C1 segment of cervical spinal cord (tissue), 14 donors: ENCODE results near the gene PCGF5.
A peak's percentile ranks its signal among the peaks of the same experiment; 100 is the strongest.
"Not testable (repeated sequence)": the region's sequence is repeated elsewhere in the genome, so short reads cannot be mapped to it uniquely, and the experiment has no call there.

ENCODE experiments used
- DNase-seq, 14 donors: peaks; one replicate each; lab custom pipeline; 2025; lab: John Stamatoyannopoulos, UW

Gene PCGF5

GRCh38 chr10:91220194-91220953 lies at the start of gene PCGF5:
Gene PCGF5 (plus strand): TSS chr10:91220663. CDS start chr10:91222872, 2,209 bp downstream.
- DNase-seq, result peak in 13 of 14 donors; percentile 30 to 89 (median 77)

DNA sequence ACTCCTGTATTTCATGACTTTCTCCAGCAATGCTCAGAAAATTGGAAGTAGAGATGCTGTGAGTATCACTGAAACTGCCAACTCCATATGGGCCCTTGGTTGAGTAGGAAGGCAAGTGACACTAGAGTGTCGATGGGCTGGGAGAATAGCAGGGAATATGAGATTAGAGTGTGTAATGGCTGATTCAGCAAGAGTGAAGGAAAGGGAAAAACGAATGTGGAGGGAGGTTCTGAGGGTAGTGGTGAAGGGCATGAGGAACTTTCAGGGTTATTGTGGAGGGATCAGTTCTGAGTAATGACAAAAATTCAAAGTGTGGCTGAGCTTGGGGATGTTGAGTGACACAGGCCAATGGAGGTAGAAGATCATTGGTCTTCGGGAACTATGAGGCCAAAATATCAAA lies 49.0 kb upstream of the PCGF5 start:
- no peak for DNase-seq

DNA sequence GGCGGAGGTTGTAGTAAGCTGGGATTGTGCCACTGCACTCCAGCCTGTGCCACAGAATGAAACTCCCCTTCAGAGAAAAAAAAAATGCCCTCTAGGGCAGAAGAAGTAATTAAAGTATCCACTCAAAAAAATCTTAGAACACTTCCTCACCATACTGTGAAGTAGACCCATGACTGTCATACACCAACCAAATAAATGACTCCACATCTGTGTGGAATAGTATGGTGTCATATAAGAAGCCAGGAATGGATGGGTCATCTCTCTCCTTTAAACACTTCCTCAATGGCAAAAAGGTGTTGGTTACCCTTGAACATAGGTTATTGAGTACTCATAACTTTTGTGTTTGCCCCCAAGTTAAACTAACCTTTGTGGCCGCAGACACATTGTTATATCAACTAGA lies 48.1 kb upstream of the PCGF5 start:
- no peak for DNase-seq

GRCh38 chr10:91185239-91185875 lies 35.1 kb upstream of the PCGF5 start:
- no peak for DNase-seq

DNA sequence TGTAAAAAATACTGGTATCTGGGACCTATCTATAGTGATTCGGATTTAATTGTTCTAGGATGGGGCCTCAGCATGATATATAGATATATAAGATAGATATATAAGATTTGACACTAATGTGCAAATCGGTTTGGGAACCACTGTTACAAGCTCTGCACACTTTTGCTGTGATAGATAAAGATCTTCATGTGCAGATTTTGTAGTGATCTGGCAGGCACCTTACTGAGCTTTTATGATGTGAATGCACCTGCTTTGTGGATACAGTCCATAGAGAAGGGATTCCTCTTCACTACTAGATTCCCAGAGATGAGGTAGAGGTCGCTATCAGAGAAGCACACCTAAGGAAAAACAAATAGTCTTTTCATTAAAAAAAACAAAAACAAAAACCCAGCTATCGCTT lies 33.3 kb upstream of the PCGF5 start:
- no peak for DNase-seq

- DNase-seq, result not testable (repeated sequence)
Measured at GRCh38 chr10:91188010-91188409, 32.5 kb upstream of the PCGF5 start.

- no peak for DNase-seq
Measured at GRCh38 chr10:91188889-91189288, 31.6 kb upstream of the PCGF5 start.

- DNase-seq, result no peak
Measured at GRCh38 chr10:91190388-91190870, 30.0 kb upstream of the PCGF5 start.

DNA sequence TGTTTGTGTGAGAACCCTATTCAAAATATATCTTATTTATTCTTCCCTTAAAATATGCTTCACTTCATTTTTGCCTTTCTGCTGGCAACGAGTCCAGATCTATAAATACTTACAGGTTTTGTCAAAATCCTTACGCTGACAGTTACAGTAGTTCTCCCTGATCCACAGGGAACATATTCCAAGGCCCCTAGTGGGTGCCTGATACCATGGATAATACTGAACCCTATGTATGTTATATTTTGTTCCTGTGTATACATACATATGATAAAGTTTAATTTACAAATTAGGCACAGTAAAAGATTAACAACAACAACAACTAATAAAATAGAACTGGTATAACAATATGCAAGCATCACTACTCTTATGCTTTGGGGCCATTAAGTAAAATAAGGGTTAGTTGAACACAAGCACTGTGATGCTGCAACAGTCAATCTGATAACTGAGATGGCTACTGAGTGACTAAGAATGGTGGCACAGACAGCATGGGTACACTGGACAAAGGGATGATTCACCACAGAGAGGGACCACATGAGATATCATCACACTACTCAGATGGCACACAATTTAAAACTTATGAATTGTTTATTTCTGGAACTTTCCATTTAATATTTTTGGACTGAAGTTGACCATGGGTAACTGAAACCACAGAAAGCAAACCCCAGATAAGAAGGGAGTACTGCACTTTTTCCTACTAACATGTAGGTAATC lies 29.4 kb upstream of the PCGF5 start:
- DNase-seq, result peak in 1 of 14 donors; percentile 19

- DNase-seq, result no peak
Measured at GRCh38 chr10:91191584-91191919, 28.9 kb upstream of the PCGF5 start.

DNA sequence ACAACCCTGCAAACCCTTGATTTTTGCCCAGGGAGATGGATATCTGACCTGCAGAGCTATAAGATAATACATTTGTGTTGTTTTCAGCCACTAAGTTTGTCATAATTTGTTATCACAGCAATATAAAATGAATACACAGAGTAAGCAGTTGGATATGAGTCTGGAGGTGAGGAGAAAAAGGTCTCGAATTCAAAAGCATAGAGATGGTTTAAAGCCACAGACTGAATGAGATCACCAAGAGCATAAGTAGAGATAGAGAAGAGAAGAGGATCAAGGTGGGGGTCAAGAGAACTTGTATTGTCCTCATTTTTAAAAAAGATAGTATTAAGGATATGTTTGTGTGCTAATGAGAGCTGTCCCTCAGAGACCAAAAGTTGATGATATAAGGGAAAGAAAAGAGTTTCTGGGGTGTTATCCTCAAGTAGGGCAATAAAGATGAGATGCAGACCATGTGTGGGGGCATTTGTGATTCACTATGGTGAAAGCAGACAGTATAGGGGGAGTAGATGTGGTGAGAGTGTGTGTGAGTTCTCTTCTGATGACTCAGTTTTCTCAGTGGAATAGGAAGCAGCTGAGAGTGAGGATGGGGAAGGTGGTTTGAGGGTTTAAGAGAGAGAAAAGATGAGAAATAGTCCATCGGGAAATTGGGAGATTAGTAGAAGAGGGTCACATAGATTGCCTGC lies 25.8 kb upstream of the PCGF5 start:
- no peak for DNase-seq

- no peak for DNase-seq
Measured at GRCh38 chr10:91196268-91197048, 24.0 kb upstream of the PCGF5 start.

- peak in 1 of 14 donors; percentile 22 for DNase-seq
Measured at GRCh38 chr10:91197127-91197526, 23.3 kb upstream of the PCGF5 start.

GRCh38 chr10:91198781-91199180 lies 21.7 kb upstream of the PCGF5 start:
- DNase-seq, result peak in 1 of 14 donors; percentile 12

DNA sequence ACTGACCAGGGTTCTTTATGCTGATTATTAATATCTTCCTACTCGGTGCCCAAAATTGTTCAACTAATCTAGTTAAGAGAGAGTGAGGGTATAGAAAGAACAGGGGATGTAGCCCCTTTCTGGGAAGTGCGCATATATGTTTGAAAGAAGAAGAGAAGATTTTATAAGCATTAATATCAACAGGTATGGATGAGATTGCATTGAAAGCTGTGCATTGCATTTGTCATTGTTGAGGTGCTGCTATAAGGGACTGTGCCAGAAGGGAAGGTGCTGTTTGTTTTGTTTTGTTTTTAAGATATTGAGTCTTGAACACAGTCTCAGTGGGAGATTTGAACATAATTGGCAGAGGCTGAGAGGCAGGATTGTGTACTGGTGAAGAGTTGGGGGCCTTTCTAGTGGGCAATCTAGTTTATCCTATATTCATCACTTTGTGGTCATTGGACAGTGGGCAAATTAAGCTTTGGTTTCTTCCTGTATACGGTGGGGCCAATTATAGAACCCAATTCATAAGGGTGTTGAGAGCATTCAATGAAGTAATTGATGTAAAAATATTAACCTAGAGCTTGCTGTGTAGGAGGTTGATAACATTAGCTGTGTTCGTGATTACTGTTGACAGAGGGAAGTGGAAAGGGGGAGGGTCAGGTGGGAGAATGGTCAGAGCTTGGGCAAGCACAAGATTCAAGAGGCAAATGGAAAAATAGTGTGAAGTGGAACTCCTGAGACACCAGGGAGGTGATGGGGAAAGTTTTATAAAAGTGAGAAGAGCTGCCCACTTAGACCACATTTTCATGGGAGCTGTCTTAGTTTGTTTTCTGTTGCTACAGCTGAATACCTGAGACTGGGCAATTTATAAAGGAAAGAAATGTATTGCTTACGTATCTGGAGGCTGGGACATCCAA lies 19.9 kb upstream of the PCGF5 start:
- no peak for DNase-seq

- no peak for DNase-seq
Measured at GRCh38 chr10:91201213-91201996, 19.1 kb upstream of the PCGF5 start.

- DNase-seq, result no peak
Measured at GRCh38 chr10:91206427-91206826, 14.0 kb upstream of the PCGF5 start.

GRCh38 chr10:91206837-91207474 lies 13.5 kb upstream of the PCGF5 start:
- DNase-seq, result no peak

DNA sequence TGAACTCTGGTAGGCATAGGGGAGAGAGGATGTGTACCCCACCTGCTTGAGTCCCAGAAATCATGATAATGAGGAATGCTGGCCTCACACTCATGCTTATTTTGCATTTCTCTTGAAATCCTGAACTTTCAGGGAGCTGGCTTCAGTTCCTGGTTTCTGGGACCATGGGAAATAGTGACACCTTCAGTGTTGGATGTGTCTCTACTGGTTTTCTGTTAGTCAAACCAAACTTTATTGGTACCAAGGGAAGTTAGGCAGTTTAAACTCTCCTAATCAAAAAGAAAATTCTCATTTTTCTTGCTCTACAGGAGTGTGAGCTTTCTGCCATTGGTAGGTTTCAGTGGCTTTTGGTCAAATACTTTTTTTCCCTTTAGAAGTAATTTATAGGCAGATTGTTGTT lies 11.8 kb upstream of the PCGF5 start:
- no peak for DNase-seq
